NAMALWA (cell line): ENCODE data around the gene AGBL2.
"Not testable (repeated sequence)": the region's sequence is repeated elsewhere in the genome, so short reads cannot be mapped to it uniquely, and the experiment has no call there.

ENCODE experiments used
- DNase-seq: peaks from one replicate; pipeline ENCODE4 v3.0.0-alpha.2; 2015; ENCODE audit warnings: low spot score

Gene AGBL2

GRCh38 chr11:47689480-47689879 lies 25.7 kb downstream of the AGBL2 start:
- DNase-seq: no peak

GRCh38 chr11:47688991-47689390 lies 26.2 kb downstream of the AGBL2 start:
- DNase-seq: no peak

- no peak for DNase-seq
Observed at GRCh38 chr11:47688111-47688510, 27.1 kb downstream of the AGBL2 start.

GRCh38 chr11:47686704-47687103 lies 28.5 kb downstream of the AGBL2 start:
- DNase-seq: not testable (repeated sequence)

- no peak for DNase-seq
Observed at GRCh38 chr11:47686151-47686550, 29.0 kb downstream of the AGBL2 start.

- DNase-seq: no peak
Observed at GRCh38 chr11:47675851-47676250, 39.3 kb downstream of the AGBL2 start.

GRCh38 chr11:47672283-47672730 lies 42.9 kb downstream of the AGBL2 start:
- no peak for DNase-seq

- no peak for DNase-seq
Observed at GRCh38 chr11:47669856-47670255, 45.3 kb downstream of the AGBL2 start.

GRCh38 chr11:47668665-47669064 lies 46.5 kb downstream of the AGBL2 start:
- DNase-seq: no peak

- DNase-seq: no peak
Observed at GRCh38 chr11:47667555-47667954, 47.6 kb downstream of the AGBL2 start.

GRCh38 chr11:47667135-47667534 lies 48.0 kb downstream of the AGBL2 start:
- no peak for DNase-seq

GRCh38 chr11:47664936-47665335 lies 50.2 kb downstream of the AGBL2 start:
- not testable (repeated sequence) for DNase-seq

GRCh38 chr11:47661245-47661644 lies 53.9 kb downstream of the AGBL2 start:
- no peak for DNase-seq

- DNase-seq: no peak
Observed at GRCh38 chr11:47659276-47659675, 55.9 kb downstream of the AGBL2 start.

- DNase-seq: no peak
Observed at GRCh38 chr11:47656260-47656885, 58.8 kb downstream of the AGBL2 start.

GRCh38 chr11:47651818-47652469 lies 63.2 kb downstream of the AGBL2 start:
- DNase-seq: no peak

GRCh38 chr11:47649276-47649675 lies 65.9 kb downstream of the AGBL2 start:
- no peak for DNase-seq

GRCh38 chr11:47646019-47646418 lies 69.2 kb downstream of the AGBL2 start:
- DNase-seq: no peak

- no peak for DNase-seq
Observed at GRCh38 chr11:47645500-47645899, 69.7 kb downstream of the AGBL2 start.

- DNase-seq: peak; percentile 98
Observed at GRCh38 chr11:47642099-47642855, 72.9 kb downstream of the AGBL2 start, which contains the start of gene MTCH2. Gene MTCH2, minus strand, starts transcription at chr11:47642559. Its CDS starts 94 bp downstream, at chr11:47642465.

GRCh38 chr11:47641600-47642098 lies 73.5 kb downstream of the AGBL2 start:
- peak; percentile 42 for DNase-seq

GRCh38 chr11:47640506-47640905 lies 74.7 kb downstream of the AGBL2 start:
- not testable (repeated sequence) for DNase-seq

GRCh38 chr11:47636331-47636730 lies 78.8 kb downstream of the AGBL2 start:
- not testable (repeated sequence) for DNase-seq
